ENCODE results near the gene PIM2. TPM values are rescaled to one million over a fixed set of nuclear protein-coding genes. Genes with fewer than 3 reads are reported as not detected.

PIM2 gene
- total and polyA plus RNA-seq, 9 of the 15 experiments (the other 6 are each of a cell fraction or from before 2014, with no cell fraction given) = 67.6 to 191 (median 108) TPM

DNA sequence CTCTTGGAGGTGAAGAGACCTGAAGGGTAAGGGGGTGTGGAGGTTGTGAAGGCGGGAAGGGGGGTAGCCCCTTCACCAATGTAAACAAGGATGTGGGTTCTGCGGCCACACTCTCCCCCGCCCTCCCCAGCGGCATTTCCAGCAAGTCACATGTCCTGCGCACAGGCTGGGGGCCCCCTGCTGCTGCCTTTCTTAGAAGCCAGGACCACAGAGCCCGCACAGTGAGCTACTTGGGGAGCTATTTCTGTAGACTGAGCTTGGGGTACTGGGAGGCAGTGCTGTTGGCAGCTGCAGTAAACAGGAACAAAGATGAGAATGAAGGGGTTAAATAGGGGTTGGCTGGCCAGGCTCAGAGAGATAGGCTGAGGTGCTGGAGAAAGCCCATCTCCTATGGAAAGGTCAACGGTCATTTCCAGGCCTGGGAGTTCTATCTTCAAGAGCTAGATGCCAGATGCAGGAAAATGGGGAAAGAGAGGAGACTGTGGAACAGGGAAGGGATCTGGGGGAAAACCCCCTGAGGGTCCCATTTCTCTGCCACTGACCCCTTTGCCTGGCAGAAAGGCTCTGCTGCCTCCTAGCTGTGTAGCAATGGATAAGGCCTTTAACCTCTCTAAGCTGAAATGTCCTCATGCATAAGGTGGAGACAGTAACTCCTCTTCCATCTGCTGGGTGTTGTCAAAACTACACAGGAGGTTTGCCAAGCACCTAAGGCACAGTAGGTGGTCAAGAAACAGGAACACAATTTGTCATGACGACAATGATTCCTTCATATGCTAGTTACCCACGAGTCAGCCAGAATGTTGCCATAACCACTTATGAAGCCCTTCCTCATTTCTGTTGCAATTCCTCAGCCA is 18.5 kb upstream of the PIM2 start (continued):
- no peak for TF ChIP-seq ELF2 (CRISPR knock-in tag; IDR thresholded peaks at IDR 0.05)
- TF ChIP-seq RBM39 (optimal IDR thresholded peaks at IDR 0.05; ENCODE audit: low read depth, low read length) = no peak
- TF ChIP-seq CBX8 (IDR thresholded peaks at IDR 0.05; ENCODE audit: borderline replicate concordance, extremely low read depth, low read depth, low read length, poor library complexity, severe bottlenecking) = no peak
- TF ChIP-seq, protein P1, sequence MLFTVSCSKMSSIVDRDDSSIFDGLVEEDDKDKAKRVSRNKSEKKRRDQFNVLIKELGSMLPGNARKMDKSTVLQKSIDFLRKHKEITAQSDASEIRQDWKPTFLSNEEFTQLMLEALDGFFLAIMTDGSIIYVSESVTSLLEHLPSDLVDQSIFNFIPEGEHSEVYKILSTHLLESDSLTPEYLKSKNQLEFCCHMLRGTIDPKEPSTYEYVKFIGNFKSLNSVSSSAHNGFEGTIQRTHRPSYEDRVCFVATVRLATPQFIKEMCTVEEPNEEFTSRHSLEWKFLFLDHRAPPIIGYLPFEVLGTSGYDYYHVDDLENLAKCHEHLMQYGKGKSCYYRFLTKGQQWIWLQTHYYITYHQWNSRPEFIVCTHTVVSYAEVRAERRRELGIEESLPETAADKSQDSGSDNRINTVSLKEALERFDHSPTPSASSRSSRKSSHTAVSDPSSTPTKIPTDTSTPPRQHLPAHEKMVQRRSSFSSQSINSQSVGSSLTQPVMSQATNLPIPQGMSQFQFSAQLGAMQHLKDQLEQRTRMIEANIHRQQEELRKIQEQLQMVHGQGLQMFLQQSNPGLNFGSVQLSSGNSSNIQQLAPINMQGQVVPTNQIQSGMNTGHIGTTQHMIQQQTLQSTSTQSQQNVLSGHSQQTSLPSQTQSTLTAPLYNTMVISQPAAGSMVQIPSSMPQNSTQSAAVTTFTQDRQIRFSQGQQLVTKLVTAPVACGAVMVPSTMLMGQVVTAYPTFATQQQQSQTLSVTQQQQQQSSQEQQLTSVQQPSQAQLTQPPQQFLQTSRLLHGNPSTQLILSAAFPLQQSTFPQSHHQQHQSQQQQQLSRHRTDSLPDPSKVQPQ (CRISPR knock-in tag; IDR thresholded peaks at IDR 0.05; ENCODE audit: borderline replicate concordance) = peak; percentile 55; the same call in 1 of the 2 replicates
- no peak for TF ChIP-seq SNIP1 (IDR thresholded peaks at IDR 0.05; ENCODE audit: low read depth)
- no peak for TF ChIP-seq ZNF778 (CRISPR knock-in tag; IDR thresholded peaks at IDR 0.05)
- TF ChIP-seq, protein P2, sequence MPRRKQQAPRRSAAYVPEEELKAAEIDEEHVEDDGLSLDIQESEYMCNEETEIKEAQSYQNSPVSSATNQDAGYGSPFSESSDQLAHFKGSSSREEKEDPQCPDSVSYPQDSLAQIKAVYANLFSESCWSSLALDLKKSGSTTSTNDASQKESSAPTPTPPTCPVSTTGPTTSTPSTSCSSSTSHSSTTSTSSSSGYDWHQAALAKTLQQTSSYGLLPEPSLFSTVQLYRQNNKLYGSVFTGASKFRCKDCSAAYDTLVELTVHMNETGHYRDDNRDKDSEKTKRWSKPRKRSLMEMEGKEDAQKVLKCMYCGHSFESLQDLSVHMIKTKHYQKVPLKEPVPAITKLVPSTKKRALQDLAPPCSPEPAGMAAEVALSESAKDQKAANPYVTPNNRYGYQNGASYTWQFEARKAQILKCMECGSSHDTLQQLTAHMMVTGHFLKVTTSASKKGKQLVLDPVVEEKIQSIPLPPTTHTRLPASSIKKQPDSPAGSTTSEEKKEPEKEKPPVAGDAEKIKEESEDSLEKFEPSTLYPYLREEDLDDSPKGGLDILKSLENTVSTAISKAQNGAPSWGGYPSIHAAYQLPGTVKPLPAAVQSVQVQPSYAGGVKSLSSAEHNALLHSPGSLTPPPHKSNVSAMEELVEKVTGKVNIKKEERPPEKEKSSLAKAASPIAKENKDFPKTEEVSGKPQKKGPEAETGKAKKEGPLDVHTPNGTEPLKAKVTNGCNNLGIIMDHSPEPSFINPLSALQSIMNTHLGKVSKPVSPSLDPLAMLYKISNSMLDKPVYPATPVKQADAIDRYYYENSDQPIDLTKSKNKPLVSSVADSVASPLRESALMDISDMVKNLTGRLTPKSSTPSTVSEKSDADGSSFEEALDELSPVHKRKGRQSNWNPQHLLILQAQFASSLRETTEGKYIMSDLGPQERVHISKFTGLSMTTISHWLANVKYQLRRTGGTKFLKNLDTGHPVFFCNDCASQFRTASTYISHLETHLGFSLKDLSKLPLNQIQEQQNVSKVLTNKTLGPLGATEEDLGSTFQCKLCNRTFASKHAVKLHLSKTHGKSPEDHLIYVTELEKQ (CRISPR knock-in tag; IDR thresholded peaks at IDR 0.05) = no peak
- TF ChIP-seq NCOR1 (IDR thresholded peaks at IDR 0.05) = peak; percentile 80
- TF ChIP-seq, protein P3, sequence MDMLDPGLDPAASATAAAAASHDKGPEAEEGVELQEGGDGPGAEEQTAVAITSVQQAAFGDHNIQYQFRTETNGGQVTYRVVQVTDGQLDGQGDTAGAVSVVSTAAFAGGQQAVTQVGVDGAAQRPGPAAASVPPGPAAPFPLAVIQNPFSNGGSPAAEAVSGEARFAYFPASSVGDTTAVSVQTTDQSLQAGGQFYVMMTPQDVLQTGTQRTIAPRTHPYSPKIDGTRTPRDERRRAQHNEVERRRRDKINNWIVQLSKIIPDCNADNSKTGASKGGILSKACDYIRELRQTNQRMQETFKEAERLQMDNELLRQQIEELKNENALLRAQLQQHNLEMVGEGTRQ (CRISPR knock-in tag; IDR thresholded peaks at IDR 0.05) = peak; percentile 83
- TF ChIP-seq, protein P4, sequence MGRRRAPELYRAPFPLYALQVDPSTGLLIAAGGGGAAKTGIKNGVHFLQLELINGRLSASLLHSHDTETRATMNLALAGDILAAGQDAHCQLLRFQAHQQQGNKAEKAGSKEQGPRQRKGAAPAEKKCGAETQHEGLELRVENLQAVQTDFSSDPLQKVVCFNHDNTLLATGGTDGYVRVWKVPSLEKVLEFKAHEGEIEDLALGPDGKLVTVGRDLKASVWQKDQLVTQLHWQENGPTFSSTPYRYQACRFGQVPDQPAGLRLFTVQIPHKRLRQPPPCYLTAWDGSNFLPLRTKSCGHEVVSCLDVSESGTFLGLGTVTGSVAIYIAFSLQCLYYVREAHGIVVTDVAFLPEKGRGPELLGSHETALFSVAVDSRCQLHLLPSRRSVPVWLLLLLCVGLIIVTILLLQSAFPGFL (CRISPR knock-in tag; IDR thresholded peaks at IDR 0.05) = no peak
- no peak for TF ChIP-seq FIP1L1 (IDR thresholded peaks at IDR 0.05; ENCODE audit: low read depth, low read length, poor library complexity, severe bottlenecking)
- TF ChIP-seq RUNX1 (IDR thresholded peaks at IDR 0.05; ENCODE audit: low read depth) = peak; percentile 98
- TF ChIP-seq, protein P5, sequence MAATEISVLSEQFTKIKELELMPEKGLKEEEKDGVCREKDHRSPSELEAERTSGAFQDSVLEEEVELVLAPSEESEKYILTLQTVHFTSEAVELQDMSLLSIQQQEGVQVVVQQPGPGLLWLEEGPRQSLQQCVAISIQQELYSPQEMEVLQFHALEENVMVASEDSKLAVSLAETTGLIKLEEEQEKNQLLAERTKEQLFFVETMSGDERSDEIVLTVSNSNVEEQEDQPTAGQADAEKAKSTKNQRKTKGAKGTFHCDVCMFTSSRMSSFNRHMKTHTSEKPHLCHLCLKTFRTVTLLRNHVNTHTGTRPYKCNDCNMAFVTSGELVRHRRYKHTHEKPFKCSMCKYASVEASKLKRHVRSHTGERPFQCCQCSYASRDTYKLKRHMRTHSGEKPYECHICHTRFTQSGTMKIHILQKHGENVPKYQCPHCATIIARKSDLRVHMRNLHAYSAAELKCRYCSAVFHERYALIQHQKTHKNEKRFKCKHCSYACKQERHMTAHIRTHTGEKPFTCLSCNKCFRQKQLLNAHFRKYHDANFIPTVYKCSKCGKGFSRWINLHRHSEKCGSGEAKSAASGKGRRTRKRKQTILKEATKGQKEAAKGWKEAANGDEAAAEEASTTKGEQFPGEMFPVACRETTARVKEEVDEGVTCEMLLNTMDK (IDR thresholded peaks at IDR 0.05; ENCODE audit: borderline replicate concordance, insufficient read depth, low read depth, low read length, poor library complexity, severe bottlenecking) = peak; percentile 30
- peak; percentile 58 for TF ChIP-seq CBFA2T2 (conservative IDR thresholded peaks at IDR 0.05)

Measured in K562 (cell line).